ENCODE results near the gene SYNCRIP.
"Not testable (repeated sequence)": the region's sequence is repeated elsewhere in the genome, so short reads cannot be mapped to it uniquely, and the experiment has no call there.

The SYNCRIP gene

DNA sequence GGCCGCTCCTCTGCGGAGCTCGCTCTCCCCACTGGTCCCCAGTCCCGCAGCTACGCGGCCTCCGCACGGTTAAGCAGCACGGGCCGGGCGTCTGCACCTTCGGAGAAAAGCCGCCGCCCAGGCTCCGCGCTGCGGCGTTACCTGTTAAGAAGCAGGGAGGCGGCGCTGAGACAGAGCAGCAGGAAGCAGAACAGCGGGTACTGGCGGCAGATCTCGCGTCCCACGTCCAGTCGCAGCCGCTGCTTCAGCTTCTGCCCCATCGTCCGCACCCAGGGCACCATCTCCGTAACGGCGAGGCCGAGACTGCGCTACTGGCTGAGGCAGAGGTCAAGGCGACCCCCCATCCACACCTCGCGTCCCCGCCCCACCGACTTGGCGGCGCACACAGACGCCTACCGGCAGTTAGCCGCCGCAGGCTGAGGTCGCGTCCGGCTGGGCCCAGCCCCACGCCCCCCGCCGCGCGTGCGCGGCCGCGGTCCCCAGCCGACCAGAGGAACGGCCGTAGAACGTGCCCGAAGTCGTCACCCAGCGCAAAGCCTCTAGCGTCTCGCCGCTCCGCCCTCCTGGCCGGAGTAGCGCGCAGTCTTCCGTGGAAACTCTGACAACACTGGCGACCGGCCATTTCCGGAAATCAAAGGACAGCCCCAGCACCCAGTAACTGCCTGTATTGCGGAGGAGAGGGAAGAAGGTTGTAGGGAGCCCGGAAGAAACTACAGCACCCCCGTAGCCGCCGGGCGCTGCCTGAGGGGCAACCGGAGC is 49.1 kb downstream of the SYNCRIP start, which contains the start of gene SNX14:
Gene SNX14, minus strand, starts transcription at position 421 of the 759 bp plus-strand sequence. Its CDS starts 140 bp downstream, at position 281.
- DNase-seq (ENCODE audit: low spot score), result peak; percentile 66

GRCh38 chr6:85592033-85592432 is 50.7 kb downstream of the SYNCRIP start:
- DNase-seq (ENCODE audit: low spot score), result no peak

GRCh38 chr6:85591207-85591606 is 51.5 kb downstream of the SYNCRIP start:
- DNase-seq (ENCODE audit: low spot score), result no peak

- no peak for DNase-seq (ENCODE audit: low spot score)
These were observed 56.9 kb downstream of the SYNCRIP start for GRCh38 chr6:85585741-85586140.

- not testable (repeated sequence) for DNase-seq (ENCODE audit: low spot score)
These were observed 59.9 kb downstream of the SYNCRIP start for GRCh38 chr6:85582832-85583231.

DNA sequence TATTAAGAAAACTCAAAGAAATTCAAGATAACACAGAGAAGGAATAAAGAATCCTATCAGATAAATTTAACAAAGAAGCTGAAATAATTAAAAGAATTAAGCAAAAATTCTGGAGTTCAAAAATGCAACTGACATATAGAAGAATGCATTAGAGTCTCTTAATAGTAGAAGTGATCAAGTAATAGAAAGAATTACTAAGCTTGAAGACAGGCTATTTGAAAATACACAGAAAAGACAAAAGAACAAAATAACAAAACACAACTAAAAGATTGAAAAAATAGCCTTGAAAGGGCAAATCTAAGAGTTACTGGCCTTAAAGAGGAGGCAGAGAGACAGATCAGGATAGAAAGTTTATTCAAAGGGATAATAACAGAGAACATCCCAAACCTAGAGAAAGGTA is 61.1 kb downstream of the SYNCRIP start:
- DNase-seq (ENCODE audit: low spot score), result no peak

- no peak for DNase-seq (ENCODE audit: low spot score)
These were observed 61.8 kb downstream of the SYNCRIP start for GRCh38 chr6:85580878-85581267.

DNA sequence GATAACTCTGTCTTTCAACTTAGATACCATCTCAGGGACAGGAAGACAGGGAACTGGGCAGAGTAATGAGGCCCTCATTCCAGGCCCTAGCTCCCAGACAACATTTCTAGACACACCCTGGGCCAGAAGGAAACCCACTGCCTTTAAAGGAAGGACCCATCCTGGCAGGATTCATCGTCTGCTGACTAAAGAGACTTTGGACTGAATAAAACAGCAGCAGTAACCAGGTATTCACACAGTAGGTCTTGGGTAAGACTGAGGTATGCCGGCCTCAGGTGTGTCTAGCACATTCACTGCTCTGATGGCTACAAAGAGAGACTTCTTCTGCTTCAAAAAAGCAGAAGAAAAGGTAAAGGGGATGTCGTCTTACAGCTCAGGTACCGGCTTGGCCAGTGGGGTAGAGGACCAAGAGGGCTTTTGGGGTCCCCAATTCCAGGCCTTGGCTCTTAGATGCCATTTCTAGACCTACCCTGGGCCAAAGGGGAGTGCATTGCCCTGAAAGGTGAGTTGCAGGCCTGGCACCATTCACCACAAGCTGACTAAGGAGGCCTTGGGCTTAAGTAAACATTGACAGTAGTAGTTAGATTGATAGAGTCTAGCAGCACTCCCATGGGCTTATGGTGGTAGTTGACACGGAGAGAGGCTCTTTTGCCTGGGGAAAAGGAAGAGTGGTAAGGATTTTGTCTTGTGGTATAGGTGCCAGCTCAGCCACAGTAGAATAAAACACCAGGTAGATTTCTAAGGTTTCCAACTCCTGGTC is 62.4 kb downstream of the SYNCRIP start:
- DNase-seq (ENCODE audit: low spot score), result no peak

DNA sequence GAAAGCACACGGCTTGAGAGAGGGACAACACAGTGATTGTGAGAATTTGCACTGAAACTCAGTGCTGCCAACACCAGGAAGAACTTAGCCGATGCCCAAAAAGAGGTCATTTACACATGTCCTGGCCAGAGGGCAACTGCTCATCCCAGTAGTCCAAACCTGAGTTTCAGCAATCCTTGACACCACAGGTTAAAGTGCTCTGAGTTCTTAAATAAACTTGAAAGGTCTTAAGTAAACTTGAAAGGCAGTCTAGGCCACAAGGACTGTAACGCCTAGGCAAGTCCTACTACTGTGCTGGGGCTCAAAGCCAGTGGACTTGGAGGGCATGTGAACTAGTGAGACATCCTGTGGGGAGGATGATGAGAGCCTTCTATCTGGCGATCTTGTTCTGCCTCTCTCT is 63.1 kb downstream of the SYNCRIP start:
- DNase-seq (ENCODE audit: low spot score), result no peak

DNA sequence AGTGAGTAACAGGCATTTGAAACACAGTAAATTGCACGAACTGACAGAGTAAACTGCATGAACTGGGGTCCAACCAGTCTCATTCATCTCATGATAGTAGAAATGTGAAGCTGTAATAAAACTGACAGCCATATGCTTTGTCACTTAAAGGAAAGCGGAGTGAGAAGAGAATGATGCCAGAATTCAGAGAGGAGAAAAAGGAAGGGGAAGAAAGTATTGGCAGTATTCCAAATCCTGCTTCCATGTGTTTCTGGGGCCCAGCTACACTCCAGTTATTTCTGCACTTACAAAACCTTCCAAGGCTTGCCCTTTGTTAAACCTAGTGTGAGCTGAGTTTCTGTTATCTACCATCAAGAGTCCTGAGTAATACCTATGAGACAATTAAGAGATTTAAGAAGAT is 66.2 kb downstream of the SYNCRIP start:
- no peak for DNase-seq (ENCODE audit: low spot score)

- no peak for DNase-seq (ENCODE audit: low spot score)
These were observed 67.6 kb downstream of the SYNCRIP start for GRCh38 chr6:85574932-85575598.

GRCh38 chr6:85569323-85569722 is 73.4 kb downstream of the SYNCRIP start:
- DNase-seq (ENCODE audit: low spot score), result no peak

DNA sequence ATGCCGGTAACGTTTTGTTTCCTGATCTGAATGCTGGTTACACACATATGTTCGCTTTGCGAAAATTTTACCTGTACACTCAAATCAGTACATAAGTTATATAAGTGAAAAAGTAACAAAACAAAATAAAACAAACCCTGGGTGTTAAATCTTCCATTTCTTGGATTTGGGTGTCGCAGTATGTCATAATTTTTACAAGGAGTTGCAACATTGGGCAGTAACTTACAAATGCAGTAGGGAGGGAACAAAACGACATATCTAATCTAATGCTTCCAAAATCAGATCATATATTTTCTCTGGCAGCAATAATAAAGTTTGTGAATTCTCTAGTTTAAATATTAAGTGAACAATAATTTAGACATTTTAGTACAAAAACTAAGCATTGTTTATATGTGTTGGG is 74.3 kb downstream of the SYNCRIP start:
- DNase-seq (ENCODE audit: low spot score), result no peak

DNA sequence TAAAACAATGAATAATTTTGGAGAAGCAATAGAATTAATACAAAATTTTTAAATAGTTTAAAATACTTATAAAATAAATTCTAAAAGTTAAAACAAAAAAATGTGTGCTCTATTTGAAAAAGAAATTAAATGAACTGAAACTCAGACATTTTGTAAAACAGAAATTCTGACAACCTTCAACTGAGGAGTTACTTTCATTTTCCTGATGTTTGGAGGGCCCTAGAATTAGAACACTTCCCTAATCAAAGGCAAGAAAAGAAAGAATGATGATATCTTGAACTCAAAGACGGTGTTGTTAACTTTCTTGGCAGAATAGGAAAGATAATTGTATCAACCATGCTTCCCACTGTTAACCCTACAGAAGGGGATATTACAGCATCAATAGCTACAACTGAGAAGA is 77.0 kb downstream of the SYNCRIP start:
- no peak for DNase-seq (ENCODE audit: low spot score)

DNA sequence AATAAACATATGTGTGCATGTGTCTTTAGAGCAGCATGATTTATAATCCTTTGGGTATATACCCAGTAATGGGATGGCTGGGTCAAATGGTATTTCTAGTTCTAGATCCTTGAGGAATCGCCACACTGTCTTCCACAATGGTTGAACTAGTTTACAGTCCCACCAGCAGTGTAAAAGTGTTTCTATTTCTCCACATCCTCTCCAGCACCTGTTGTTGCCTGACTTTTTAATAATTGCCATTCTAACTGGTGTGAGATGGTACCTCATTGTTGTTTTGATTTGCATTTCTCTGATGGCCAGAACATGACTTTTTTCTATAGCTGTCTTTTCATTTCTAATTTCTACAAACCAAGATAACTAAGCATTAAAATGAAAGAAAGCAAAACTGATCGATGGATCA is 78.5 kb downstream of the SYNCRIP start:
- not testable (repeated sequence) for DNase-seq (ENCODE audit: low spot score)
